Astrocyte (in vitro differentiated cells and primary cell): Measurements from ENCODE around the gene F8A1. TPM values are rescaled to one million over a fixed set of nuclear protein-coding genes. Genes with fewer than 3 reads are reported as not detected.
"Not testable (repeated sequence)": the region's sequence is repeated elsewhere in the genome, so short reads cannot be mapped to it uniquely, and the experiment has no call there.

Source experiments
- DNase-seq: peaks from one replicate; pipeline ENCODE4 v3.0.0-alpha.2; 2010; ENCODE audit warnings: low read depth
- FAIRE-seq: peaks from 2 replicates; lab custom pipeline; 2011; peaks lifted over from hg19 to GRCh38; lab: Jason Lieb, UNC
- H2AFZ ChIP-seq: 2 replicates; pipeline ENCODE4 v1.6.0; 2012; ENCODE audit warnings: low read depth, low read length, inconsistent platforms
- H3K27ac ChIP-seq: 2 replicates; pipeline ENCODE4 v1.5.1; 2011; ENCODE audit warnings: low read depth, low read length, inconsistent platforms
- H3K27me3 ChIP-seq: 2 replicates; pipeline ENCODE4 v1.6.0; 2011; ENCODE audit warnings: low read length, inconsistent platforms; ENCODE audit not compliant: insufficient read depth
- H3K36me3 ChIP-seq: 2 replicates; pipeline ENCODE4 v1.5.1; 2011; ENCODE audit warnings: low read length, inconsistent platforms; ENCODE audit not compliant: insufficient read depth
- H3K4me1 ChIP-seq: 2 replicates; pipeline ENCODE4 v1.5.1; 2011; ENCODE audit warnings: low read length, inconsistent platforms; ENCODE audit not compliant: insufficient read depth
- H3K4me2 ChIP-seq: 2 replicates; pipeline ENCODE4 v1.6.0; 2012; ENCODE audit warnings: low read length, inconsistent platforms
- H3K4me3 ChIP-seq: 2 replicates; pipeline ENCODE4 v1.5.1; 2011; ENCODE audit warnings: low read depth, mild to moderate bottlenecking, low read length, inconsistent platforms; ENCODE audit not compliant: insufficient read depth
- H3K79me2 ChIP-seq: 2 replicates; pipeline ENCODE4 v1.6.0; 2012; ENCODE audit warnings: mild to moderate bottlenecking, low read length, inconsistent platforms; ENCODE audit not compliant: insufficient read depth
- H3K9ac ChIP-seq: 2 replicates; pipeline ENCODE4 v1.6.0; 2012; ENCODE audit warnings: mild to moderate bottlenecking, low read length, inconsistent platforms
- H3K9me3 ChIP-seq: 2 replicates; pipeline ENCODE4 v1.5.1; 2012; ENCODE audit warnings: low read depth, mild to moderate bottlenecking, low read length, inconsistent platforms; ENCODE audit not compliant: insufficient read depth
- H4K20me1 ChIP-seq: 2 replicates; pipeline ENCODE4 v1.6.0; 2012; ENCODE audit warnings: low read length, inconsistent platforms; ENCODE audit not compliant: insufficient read depth
- H3K27ac Mint-ChIP-seq: one replicate; pipeline ENCODE4 v1.8.0; 2021; ENCODE audit warnings: mild to moderate bottlenecking, mixed read lengths; ENCODE audit not compliant: unreplicated experiment
- H3K27me3 Mint-ChIP-seq: one replicate; pipeline ENCODE4 v1.8.0; 2021; ENCODE audit warnings: low read depth, mixed read lengths; ENCODE audit not compliant: unreplicated experiment
- H3K36me3 Mint-ChIP-seq: one replicate; pipeline ENCODE4 v1.8.0; 2021; ENCODE audit warnings: low read depth, mixed read lengths; ENCODE audit not compliant: unreplicated experiment
- H3K4me1 Mint-ChIP-seq: one replicate; pipeline ENCODE4 v1.8.0; 2021; ENCODE audit warnings: low read depth, mixed read lengths; ENCODE audit not compliant: unreplicated experiment
- H3K4me3 Mint-ChIP-seq: one replicate; pipeline ENCODE4 v1.8.0; 2021; ENCODE audit warnings: mild to moderate bottlenecking, moderate library complexity, mixed read lengths; ENCODE audit not compliant: unreplicated experiment
- H3K9me3 Mint-ChIP-seq: one replicate; pipeline ENCODE4 v1.8.0; 2021; ENCODE audit warnings: mild to moderate bottlenecking, mixed read lengths; ENCODE audit not compliant: unreplicated experiment
- EZH2 ChIP-seq: IDR thresholded peaks from 2 replicates; pipeline ENCODE4 v1.6.1; 2012; ENCODE audit warnings: mild to moderate bottlenecking, low read length, inconsistent platforms; ENCODE audit not compliant: insufficient read depth
- total RNA-seq: library from RNA; stranded (reverse); gene quantifications from 2 replicates; pipeline ENCODE4 v1.2.1, GENCODE V29; 2021
- TF ChIP-seq, protein P1 (sequence below): IDR thresholded peaks from 2 replicates; pipeline ENCODE4 v1.5.1; 2011; ENCODE audit warnings: low read depth, mild to moderate bottlenecking, inconsistent platforms, low read length, moderate library complexity; ENCODE audit not compliant: insufficient read depth

F8A1 gene
- total RNA-seq, 1 donor from 2014 or later: 24.8 TPM

DNA sequence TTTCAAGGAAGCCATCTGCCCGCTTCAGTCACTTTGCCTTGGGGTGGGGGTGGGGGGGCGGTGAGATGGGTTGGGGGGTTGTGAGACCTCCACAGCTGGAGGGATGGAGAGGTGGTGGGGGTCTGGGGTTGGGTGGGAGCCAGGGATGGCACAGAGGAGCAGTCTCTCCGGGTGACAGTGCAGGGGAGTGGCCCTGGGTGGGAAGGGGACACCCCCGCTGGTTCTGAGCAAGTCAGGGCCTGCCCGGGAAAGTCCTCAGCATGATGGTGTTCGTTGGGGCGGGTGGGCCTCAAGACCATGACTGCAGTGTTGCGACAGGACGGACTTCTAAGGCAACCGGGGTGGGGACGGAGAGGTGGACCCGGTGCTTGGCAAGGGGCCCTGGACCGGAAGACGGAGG is 606 bp upstream of the F8A1 start:
- not testable (repeated sequence) for H3K36me3 ChIP-seq, H3K4me1 ChIP-seq, H3K4me1 Mint-ChIP-seq, FAIRE-seq, H3K79me2 ChIP-seq, H2AFZ ChIP-seq, H3K9me3 ChIP-seq, H3K9me3 Mint-ChIP-seq, H3K4me3 Mint-ChIP-seq, H4K20me1 ChIP-seq, H3K9ac ChIP-seq, H3K4me3 ChIP-seq, H3K27me3 Mint-ChIP-seq, DNase-seq, H3K27me3 ChIP-seq, H3K27ac ChIP-seq, H3K4me2 ChIP-seq, H3K27ac Mint-ChIP-seq, H3K36me3 Mint-ChIP-seq

DNA sequence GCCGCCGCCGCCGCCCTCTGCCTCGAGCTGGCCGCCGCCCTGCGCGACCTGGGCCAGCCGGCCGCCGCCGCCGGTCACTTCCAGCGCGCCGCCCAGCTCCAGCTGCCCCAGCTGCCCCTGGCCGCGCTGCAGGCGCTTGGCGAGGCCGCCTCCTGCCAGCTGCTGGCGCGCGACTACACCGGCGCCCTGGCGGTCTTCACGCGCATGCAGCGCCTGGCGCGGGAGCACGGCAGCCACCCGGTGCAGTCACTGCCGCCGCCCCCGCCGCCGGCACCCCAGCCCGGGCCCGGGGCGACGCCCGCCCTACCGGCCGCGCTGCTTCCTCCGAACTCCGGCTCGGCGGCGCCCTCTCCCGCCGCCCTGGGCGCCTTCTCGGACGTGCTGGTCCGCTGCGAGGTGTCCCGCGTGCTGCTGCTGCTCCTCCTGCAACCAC is 650 bp downstream of the F8A1 start:
- H3K27ac ChIP-seq, H3K27me3 Mint-ChIP-seq, H3K36me3 Mint-ChIP-seq, H3K9me3 Mint-ChIP-seq, H3K27me3 ChIP-seq, H3K4me1 Mint-ChIP-seq, H3K9ac ChIP-seq, FAIRE-seq, H2AFZ ChIP-seq, H3K4me1 ChIP-seq, H3K36me3 ChIP-seq, DNase-seq, H3K4me2 ChIP-seq, H3K27ac Mint-ChIP-seq, H3K79me2 ChIP-seq, H3K4me3 Mint-ChIP-seq, H4K20me1 ChIP-seq, H3K4me3 ChIP-seq, H3K9me3 ChIP-seq: not testable (repeated sequence)

DNA sequence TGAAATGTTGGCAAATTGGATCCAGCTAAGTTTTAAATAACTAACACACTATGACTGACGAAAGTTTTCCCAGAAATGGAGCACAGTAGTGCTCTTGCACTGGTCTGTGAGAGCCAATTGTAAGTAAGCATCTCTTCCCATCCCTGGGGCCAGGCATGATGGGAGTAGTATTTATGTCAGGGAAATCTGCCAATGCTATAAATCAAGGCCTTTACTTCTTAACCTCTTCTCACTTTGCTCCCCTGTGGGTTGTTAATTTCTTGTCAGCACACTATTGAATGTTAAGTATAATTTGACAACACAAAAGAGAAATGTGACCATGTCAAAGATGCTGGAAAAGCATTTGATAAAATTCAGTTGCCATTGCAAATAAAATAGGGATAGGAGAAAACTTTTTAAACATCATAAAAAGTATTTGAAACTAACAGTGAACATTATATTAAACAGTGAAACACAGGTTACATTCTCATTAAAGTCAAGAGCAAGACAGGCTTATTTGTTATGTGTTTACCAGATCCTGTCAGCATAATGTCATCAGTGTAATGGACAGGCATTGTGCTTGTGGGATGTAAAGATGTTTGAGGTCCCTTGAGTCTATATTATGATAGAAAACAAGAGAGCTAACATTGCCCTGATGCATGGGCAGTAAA is 5.0 kb downstream of the F8A1 start:
- Mint-ChIP-seq H3K4me1 (peaks cover 2% of the 10 kb centered on the region), H3K27me3 (no peaks in the 10 kb centered on the region), H3K27ac (no peak overlapping the region), H3K9me3 (no peaks in the 10 kb centered on the region), H3K36me3 (no peaks in the 10 kb centered on the region), H3K4me3 (no peak overlapping the region)
- no peak overlapping the region for H2AFZ ChIP-seq
- H3K4me3 ChIP-seq: no peak overlapping the region
- no peaks in the 10 kb centered on the region for H3K36me3 ChIP-seq
- no peak overlapping the region for H3K27ac ChIP-seq
- H3K79me2 ChIP-seq: no peaks in the 10 kb centered on the region
- no peak overlapping the region for H3K4me2 ChIP-seq
- no peak for FAIRE-seq
- no peaks in the 10 kb centered on the region for H4K20me1 ChIP-seq
- no peaks in the 10 kb centered on the region for H3K4me1 ChIP-seq
- H3K27me3 ChIP-seq: no peaks in the 10 kb centered on the region
- H3K9ac ChIP-seq: no peak overlapping the region
- no peaks in the 10 kb centered on the region for H3K9me3 ChIP-seq
- DNase-seq: no peak
- TF ChIP-seq EZH2: no peak

DNA sequence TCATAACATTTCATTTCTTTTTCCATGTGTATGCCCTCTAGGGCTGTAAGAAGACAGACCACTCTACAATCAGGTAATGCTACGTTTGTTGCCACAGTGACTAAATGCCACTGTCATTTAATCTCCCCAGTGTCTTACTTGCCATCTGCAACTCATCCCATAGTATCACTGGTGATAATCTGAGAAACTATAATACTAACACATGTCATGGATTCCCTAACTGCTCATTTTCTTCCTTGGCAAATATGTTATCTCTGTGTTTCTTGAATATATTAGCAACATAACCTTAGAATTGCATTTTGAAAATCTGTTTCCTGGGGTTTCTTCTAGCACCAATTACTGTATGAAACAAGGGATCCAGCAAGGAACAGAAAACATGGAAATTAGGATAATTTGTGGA is 6.1 kb downstream of the F8A1 start:
- no peaks in the 10 kb centered on the region for H3K9me3 Mint-ChIP-seq
- TF ChIP-seq, protein P1, sequence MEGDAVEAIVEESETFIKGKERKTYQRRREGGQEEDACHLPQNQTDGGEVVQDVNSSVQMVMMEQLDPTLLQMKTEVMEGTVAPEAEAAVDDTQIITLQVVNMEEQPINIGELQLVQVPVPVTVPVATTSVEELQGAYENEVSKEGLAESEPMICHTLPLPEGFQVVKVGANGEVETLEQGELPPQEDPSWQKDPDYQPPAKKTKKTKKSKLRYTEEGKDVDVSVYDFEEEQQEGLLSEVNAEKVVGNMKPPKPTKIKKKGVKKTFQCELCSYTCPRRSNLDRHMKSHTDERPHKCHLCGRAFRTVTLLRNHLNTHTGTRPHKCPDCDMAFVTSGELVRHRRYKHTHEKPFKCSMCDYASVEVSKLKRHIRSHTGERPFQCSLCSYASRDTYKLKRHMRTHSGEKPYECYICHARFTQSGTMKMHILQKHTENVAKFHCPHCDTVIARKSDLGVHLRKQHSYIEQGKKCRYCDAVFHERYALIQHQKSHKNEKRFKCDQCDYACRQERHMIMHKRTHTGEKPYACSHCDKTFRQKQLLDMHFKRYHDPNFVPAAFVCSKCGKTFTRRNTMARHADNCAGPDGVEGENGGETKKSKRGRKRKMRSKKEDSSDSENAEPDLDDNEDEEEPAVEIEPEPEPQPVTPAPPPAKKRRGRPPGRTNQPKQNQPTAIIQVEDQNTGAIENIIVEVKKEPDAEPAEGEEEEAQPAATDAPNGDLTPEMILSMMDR: no peak
- TF ChIP-seq EZH2: no peak
- H3K4me1 ChIP-seq: no peaks in the 10 kb centered on the region
- no peak overlapping the region for H3K27ac ChIP-seq
- no peaks in the 10 kb centered on the region for H3K27me3 Mint-ChIP-seq
- no peak overlapping the region for H3K9ac ChIP-seq
- H3K4me1 Mint-ChIP-seq: peaks cover 2% of the 10 kb centered on the region
- DNase-seq (no peak), FAIRE-seq (no peak)
- no peaks in the 10 kb centered on the region for H3K36me3 ChIP-seq
- no peak overlapping the region for H3K4me2 ChIP-seq
- H3K36me3 Mint-ChIP-seq: no peaks in the 10 kb centered on the region
- no peaks in the 10 kb centered on the region for H4K20me1 ChIP-seq
- H3K4me3 ChIP-seq: no peak overlapping the region
- H3K4me3 Mint-ChIP-seq: no peak overlapping the region
- no peak overlapping the region for H3K27ac Mint-ChIP-seq
- no peaks in the 10 kb centered on the region for H3K9me3 ChIP-seq
- H3K79me2 ChIP-seq: no peaks in the 10 kb centered on the region
- no peak overlapping the region for H2AFZ ChIP-seq
- no peaks in the 10 kb centered on the region for H3K27me3 ChIP-seq
